H7 (cell line): ENCODE measurements around the gene EYS. TPM values are rescaled to one million over a fixed set of nuclear protein-coding genes. Genes with fewer than 3 reads are reported as not detected.
A peak's percentile ranks its signal among the peaks of the same experiment; 100 is the strongest.
"Not testable (repeated sequence)": the region's sequence is repeated elsewhere in the genome, so short reads cannot be mapped to it uniquely, and the experiment has no call there.

ENCODE experiments used
- DNase-seq: peaks from one replicate; pipeline ENCODE4 v3.0.0; 2012
- H3K27me3 ChIP-seq: 2 replicates; pipeline ENCODE4 v1.6.0; 2011; ENCODE audit warnings: mild to moderate bottlenecking, low read length; ENCODE audit not compliant: control insufficient read depth, insufficient read depth
- H3K36me3 ChIP-seq: replicated peaks from 2 replicates; pipeline ENCODE4 v1.5.1; 2011; ENCODE audit warnings: low read length; ENCODE audit not compliant: control insufficient read depth, insufficient read depth
- H3K4me3 ChIP-seq: 2 replicates; pipeline ENCODE4 v1.5.1; 2011; ENCODE audit warnings: low read depth, mild to moderate bottlenecking, control low read depth, low read length, moderate library complexity; ENCODE audit not compliant: insufficient read depth
- total RNA-seq: library from RNA; depleted of rRNA; stranded (reverse); fragments of >200 nt; shearing (Covaris generic); gene quantifications from 2 replicates; pipeline ENCODE4 v1.2.3, GENCODE V29; 2014

Gene EYS
- total RNA-seq, 1 experiment from 2014 or later = 0.10 TPM

- no peaks in the 10 kb centered on the region for H3K27me3 ChIP-seq
- no peak for DNase-seq
- no peaks in the 10 kb centered on the region for H3K36me3 ChIP-seq
- H3K4me3 ChIP-seq = no peak overlapping the region
Observed at GRCh38 chr6:63997734-63998133, 1709.3 kb downstream of the EYS start.

- no peak overlapping the region for H3K4me3 ChIP-seq
- H3K36me3 ChIP-seq = no peaks in the 10 kb centered on the region
Observed at GRCh38 chr6:63997221-63997620, 1709.8 kb downstream of the EYS start.

GRCh38 chr6:63985223-63985622 lies 1721.8 kb downstream of the EYS start:
- Histone ChIP-seq H3K4me3 (no peak overlapping the region), H3K27me3 (no peaks in the 10 kb centered on the region), H3K36me3 (no peaks in the 10 kb centered on the region)
- no peak for DNase-seq

More at GRCh38 chr6:63997221-63997620, 1709.8 kb downstream of the EYS start:
- DNase-seq = no peak
- no peaks in the 10 kb centered on the region for H3K27me3 ChIP-seq

GRCh38 chr6:63975699-63976098 lies 1731.3 kb downstream of the EYS start:
- no peaks in the 10 kb centered on the region for H3K27me3 ChIP-seq
- H3K4me3 ChIP-seq = no peak overlapping the region
- DNase-seq = no peak
- no peaks in the 10 kb centered on the region for H3K36me3 ChIP-seq

GRCh38 chr6:63968650-63969049 lies 1738.4 kb downstream of the EYS start:
- no peak for DNase-seq
- H3K36me3 ChIP-seq = no peaks in the 10 kb centered on the region
- H3K4me3 ChIP-seq = no peak overlapping the region
- no peaks in the 10 kb centered on the region for H3K27me3 ChIP-seq

DNA sequence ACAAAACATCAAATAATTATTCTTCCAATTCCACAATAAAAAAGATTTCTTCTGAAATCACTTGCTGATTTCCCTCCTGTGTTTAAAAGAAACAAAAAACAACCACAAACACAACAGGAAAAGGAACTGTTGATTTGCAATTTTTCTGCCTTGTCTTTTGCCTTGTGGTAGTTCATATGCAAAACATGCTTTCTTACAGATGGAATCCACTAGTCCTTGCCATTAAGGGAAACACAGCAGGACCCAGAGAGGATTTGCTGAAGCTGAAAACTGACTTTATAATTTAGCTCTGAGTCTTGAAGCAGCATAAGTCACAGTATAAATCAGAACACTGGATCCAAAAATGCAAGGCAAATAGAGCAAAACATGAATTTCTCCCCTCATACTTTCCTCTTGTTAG lies 1742.7 kb downstream of the EYS start:
- Histone ChIP-seq H3K27me3 (no peaks in the 10 kb centered on the region), H3K4me3 (no peak overlapping the region), H3K36me3 (no peaks in the 10 kb centered on the region)
- peak; percentile 14 for DNase-seq

DNA sequence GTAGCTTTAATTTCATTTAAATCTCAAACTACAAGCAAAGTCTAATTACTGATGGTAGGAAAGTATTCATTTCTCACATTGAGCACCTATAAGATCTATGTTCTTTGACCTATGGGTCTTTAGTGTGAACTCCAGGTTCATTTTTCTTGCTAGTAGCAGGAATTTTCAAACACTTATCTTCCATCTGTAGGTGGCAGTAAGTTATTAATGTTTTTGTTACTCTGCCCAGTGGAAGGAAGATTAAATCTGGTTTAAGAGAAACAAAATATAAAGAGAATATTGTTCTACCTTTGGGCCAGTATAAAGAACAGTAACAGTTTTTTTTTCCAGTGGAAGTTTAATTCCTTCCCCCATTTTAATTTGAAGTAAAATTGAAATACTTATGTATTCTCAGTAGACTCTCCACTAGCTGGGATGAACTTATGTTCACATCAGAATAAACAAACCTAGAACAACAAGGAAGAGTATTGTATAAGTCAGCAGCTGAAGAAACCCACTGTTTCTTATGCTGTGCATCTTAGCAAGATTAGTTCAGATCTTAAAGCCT lies 1743.2 kb downstream of the EYS start:
- Histone ChIP-seq H3K36me3 (no peaks in the 10 kb centered on the region), H3K27me3 (no peaks in the 10 kb centered on the region), H3K4me3 (no peak overlapping the region)
- DNase-seq = no peak

GRCh38 chr6:63953336-63954021 lies 1753.5 kb downstream of the EYS start:
- H3K36me3 ChIP-seq, DNase-seq, H3K4me3 ChIP-seq, H3K27me3 ChIP-seq: not testable (repeated sequence)

DNA sequence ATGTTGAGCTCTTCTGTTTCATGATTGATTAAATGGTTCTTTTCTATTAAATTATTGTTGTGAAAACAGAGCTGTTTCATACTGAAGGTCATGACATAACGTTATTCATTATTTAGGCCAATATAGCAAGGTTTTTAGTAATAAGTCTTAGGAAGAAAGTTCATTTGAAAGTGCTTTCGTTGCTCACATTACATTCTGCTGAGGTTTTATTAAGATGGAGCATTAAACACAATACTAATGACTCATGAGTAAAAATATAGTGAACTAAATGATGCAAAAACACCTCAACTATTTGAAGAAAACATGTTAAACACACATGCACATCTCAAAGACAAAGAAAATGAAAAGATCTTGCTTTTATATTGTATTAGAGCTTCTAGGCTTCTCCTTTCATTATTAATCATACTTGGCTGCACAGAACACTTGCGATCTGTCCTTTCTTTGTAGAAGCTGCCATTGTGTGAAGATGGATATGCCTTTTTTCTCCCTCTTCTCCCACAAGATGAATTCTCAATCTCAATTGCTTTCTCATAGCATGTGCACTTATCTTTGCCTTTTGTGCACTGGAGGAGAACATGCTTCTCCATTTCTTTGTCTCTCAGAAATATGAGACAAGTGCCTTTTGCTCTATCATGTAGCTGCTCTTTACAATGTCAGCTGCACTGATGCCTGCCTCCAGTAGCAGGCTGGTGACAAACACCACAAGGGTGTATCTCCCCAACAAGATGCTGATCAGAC lies 1759.1 kb downstream of the EYS start:
- DNase-seq = no peak
- no peak overlapping the region for H3K4me3 ChIP-seq
- H3K27me3 ChIP-seq = no peaks in the 10 kb centered on the region
- no peaks in the 10 kb centered on the region for H3K36me3 ChIP-seq

GRCh38 chr6:63945987-63946386 lies 1761.0 kb downstream of the EYS start:
- Histone ChIP-seq H3K36me3 (no peaks in the 10 kb centered on the region), H3K27me3 (no peaks in the 10 kb centered on the region), H3K4me3 (no peak overlapping the region)
- DNase-seq = no peak

GRCh38 chr6:63943826-63944225 lies 1763.2 kb downstream of the EYS start:
- peak; percentile 33 for DNase-seq
- H3K4me3 ChIP-seq = no peak overlapping the region
- H3K36me3 ChIP-seq = no peaks in the 10 kb centered on the region
- H3K27me3 ChIP-seq = no peaks in the 10 kb centered on the region

DNA sequence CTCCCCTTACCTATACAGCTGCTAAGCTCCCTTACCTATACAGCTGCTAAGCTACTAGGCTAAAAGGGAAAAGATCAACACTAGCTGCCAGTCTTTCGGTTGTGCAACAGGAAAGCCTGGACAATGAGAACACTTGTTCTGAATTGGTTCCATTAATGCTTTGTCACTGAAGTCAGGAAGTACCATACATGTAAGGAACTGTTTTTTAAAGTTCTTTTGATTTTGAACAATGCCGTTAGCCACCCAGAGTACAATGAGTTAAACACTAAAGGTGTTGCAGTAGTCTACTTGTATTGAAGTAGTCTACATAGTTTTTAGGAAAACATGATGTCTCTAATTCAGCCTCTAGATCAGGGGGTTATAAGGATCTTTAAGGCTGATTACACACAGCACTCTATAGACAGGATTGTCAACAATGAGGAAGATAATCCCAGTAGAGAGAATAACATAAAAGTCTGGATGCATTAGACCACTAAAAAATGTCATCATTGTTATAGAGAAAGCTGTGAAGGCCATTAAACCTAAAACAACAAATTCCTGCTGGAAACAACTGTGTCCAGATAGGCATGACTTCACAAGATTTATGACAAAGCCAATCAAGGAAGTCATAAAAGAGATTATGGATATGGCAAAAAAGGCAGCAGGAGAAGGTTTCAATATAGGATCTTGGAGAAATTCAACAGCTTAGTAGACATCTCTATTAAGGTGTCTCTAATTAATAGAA lies 1765.1 kb downstream of the EYS start:
- no peaks in the 10 kb centered on the region for H3K27me3 ChIP-seq
- no peaks in the 10 kb centered on the region for H3K36me3 ChIP-seq
- no peak overlapping the region for H3K4me3 ChIP-seq
- DNase-seq = no peak

- H3K36me3 ChIP-seq = no peaks in the 10 kb centered on the region
- H3K27me3 ChIP-seq = no peaks in the 10 kb centered on the region
- no peak overlapping the region for H3K4me3 ChIP-seq
- DNase-seq = no peak
Observed at GRCh38 chr6:63940056-63940455, 1767.0 kb downstream of the EYS start.

GRCh38 chr6:63936399-63936798 lies 1770.6 kb downstream of the EYS start:
- DNase-seq = no peak
- no peak overlapping the region for H3K4me3 ChIP-seq

DNA sequence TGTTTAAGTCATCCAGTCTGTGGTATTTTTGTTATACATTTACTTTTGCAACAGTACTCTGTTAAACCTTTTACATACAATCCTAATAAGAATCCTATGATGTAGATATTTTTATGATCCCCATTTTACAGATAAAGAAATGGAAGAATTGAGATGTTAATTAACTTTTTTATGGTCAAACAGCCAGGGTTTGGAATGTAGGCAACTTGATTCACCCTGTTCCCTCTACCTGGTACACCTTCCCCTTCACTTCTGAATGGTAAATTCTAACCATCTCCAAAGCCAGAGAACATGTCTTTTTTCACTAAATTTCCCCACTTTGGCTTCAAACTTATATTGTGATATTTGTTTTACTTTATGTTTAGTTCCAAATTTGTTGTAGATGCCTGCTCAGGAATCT lies 1771.3 kb downstream of the EYS start:
- Histone ChIP-seq H3K27me3 (no peaks in the 10 kb centered on the region), H3K36me3 (no peaks in the 10 kb centered on the region), H3K4me3 (no peak overlapping the region)
- DNase-seq = no peak

More at GRCh38 chr6:63936399-63936798, 1770.6 kb downstream of the EYS start:
- Histone ChIP-seq H3K36me3 (no peaks in the 10 kb centered on the region), H3K27me3 (no peaks in the 10 kb centered on the region)
